GM23248 (cell line): ENCODE data around the gene FOSL2. TPM values are rescaled to one million over a fixed set of nuclear protein-coding genes. Genes with fewer than 3 reads are reported as not detected.

ENCODE experiments used
- DNase-seq: peaks from one replicate; pipeline ENCODE4 v3.0.0-alpha.2; 2015
- H2AFZ ChIP-seq: fragments of 200-600 bp; sonication (generic); 2 replicates; pipeline ENCODE4 v1.6.1; 2016; ENCODE audit warnings: antibody characterized with exemption
- H3F3A ChIP-seq: fragments of 200-600 bp; sonication (generic); 2 replicates; pipeline ENCODE4 v1.6.1; 2016; ENCODE audit warnings: mild to moderate bottlenecking, antibody characterized with exemption, mixed run types; ENCODE audit not compliant: insufficient read depth
- H3K27ac ChIP-seq: fragments of 200-600 bp; sonication (generic); 2 replicates; pipeline ENCODE4 v1.5.1; 2016; ENCODE audit warnings: mild to moderate bottlenecking
- H3K27me3 ChIP-seq: fragments of 200-600 bp; sonication (generic); replicated peaks from 2 replicates; pipeline ENCODE4 v1.6.1; 2016; ENCODE audit warnings: mild to moderate bottlenecking; ENCODE audit not compliant: insufficient read depth
- H3K36me3 ChIP-seq: fragments of 200-600 bp; sonication (generic); 2 replicates; pipeline ENCODE4 v1.6.1; 2016; ENCODE audit warnings: low read depth, mild to moderate bottlenecking
- H3K4me1 ChIP-seq: fragments of 200-600 bp; sonication (generic); 2 replicates; pipeline ENCODE4 v1.6.1; 2016; ENCODE audit warnings: mild to moderate bottlenecking; ENCODE audit not compliant: insufficient read depth
- H3K4me2 ChIP-seq: fragments of 200-600 bp; sonication (generic); one replicate; pipeline ENCODE4 v1.6.1; 2016; ENCODE audit warnings: mild to moderate bottlenecking; ENCODE audit not compliant: unreplicated experiment
- H3K4me3 ChIP-seq: fragments of 200-600 bp; sonication (generic); 2 replicates; pipeline ENCODE4 v1.5.1; 2016; ENCODE audit warnings: mild to moderate bottlenecking
- H3K79me2 ChIP-seq: fragments of 200-600 bp; sonication (generic); 2 replicates; pipeline ENCODE4 v1.6.1; 2016; ENCODE audit warnings: mild to moderate bottlenecking; ENCODE audit not compliant: insufficient read depth
- H3K9ac ChIP-seq: fragments of 200-600 bp; sonication (generic); 2 replicates; pipeline ENCODE4 v1.6.1; 2016; ENCODE audit warnings: mild to moderate bottlenecking
- H3K9me2 ChIP-seq: fragments of 200-600 bp; sonication (generic); 2 replicates; pipeline ENCODE4 v1.6.1; 2016; ENCODE audit warnings: mixed run types, mild to moderate bottlenecking, moderate library complexity; ENCODE audit not compliant: insufficient read depth
- H3K9me3 ChIP-seq: fragments of 200-600 bp; sonication (generic); one replicate; pipeline ENCODE4 v1.6.1; 2017; ENCODE audit warnings: low read depth
- H4K20me1 ChIP-seq: fragments of 200-600 bp; sonication (generic); 2 replicates; pipeline ENCODE4 v1.6.0; 2016; ENCODE audit not compliant: insufficient read depth
- EZH2 ChIP-seq: fragments of 200-600 bp; sonication (generic); IDR thresholded peaks from 2 replicates; pipeline ENCODE4 v1.6.1; 2018; ENCODE audit warnings: antibody characterized with exemption, mild to moderate bottlenecking; ENCODE audit not compliant: insufficient read depth, poor library complexity, severe bottlenecking
- EZH2phosphoT487 ChIP-seq: fragments of 200-600 bp; sonication (generic); IDR thresholded peaks from 2 replicates; pipeline ENCODE4 v1.6.1; 2018; ENCODE audit warnings: antibody characterized with exemption, moderate library complexity, mild to moderate bottlenecking, low read depth; ENCODE audit not compliant: insufficient read depth
- WGBS, 2 experiments: methylation state at CpG; one replicate each; pipeline ENCODE4 v1.1.6; 2015 to 2017; ENCODE audit warnings: low lambda C conversion rate in 2 of 2, low coverage in 1 of 2; ENCODE audit errors: missing lambda C conversion rate in 2 of 2; 5-methylcytosine and 5-hydroxymethylcytosine counted together
- in situ Hi-C: fragments of 300-500 bp; cut with MboI; formaldehyde crosslinking; loops from 2 replicates; pipeline ENCODE4 v1.15.0; 2020
- polyA plus RNA-seq: library from polyadenylated mRNA; unstranded; fragments of >200 nt; fragmentation: Nextera tagmentation; extraction: Ambion mirVana; gene quantifications from 2 replicates; pipeline ENCODE4 v1.2.1, GENCODE V29; 2016
- small RNA-seq: library from RNA; depleted of rRNA; stranded (forward); fragments of <200 nt; gene quantifications from one replicate; pipeline ENCODE3, GENCODE V24; 2014; ENCODE audit warnings: low read depth, low replicate concordance
- total RNA-seq: library from RNA; depleted of rRNA; stranded (reverse); fragments of >200 nt; shearing (Covaris generic); gene quantifications from 2 replicates; pipeline ENCODE4 v1.2.3, GENCODE V29; 2014; rRNA removed

The FOSL2 gene
- total and polyA plus RNA-seq, 2 experiments from 2014 or later: 42.4 to 78.0 TPM

DNA sequence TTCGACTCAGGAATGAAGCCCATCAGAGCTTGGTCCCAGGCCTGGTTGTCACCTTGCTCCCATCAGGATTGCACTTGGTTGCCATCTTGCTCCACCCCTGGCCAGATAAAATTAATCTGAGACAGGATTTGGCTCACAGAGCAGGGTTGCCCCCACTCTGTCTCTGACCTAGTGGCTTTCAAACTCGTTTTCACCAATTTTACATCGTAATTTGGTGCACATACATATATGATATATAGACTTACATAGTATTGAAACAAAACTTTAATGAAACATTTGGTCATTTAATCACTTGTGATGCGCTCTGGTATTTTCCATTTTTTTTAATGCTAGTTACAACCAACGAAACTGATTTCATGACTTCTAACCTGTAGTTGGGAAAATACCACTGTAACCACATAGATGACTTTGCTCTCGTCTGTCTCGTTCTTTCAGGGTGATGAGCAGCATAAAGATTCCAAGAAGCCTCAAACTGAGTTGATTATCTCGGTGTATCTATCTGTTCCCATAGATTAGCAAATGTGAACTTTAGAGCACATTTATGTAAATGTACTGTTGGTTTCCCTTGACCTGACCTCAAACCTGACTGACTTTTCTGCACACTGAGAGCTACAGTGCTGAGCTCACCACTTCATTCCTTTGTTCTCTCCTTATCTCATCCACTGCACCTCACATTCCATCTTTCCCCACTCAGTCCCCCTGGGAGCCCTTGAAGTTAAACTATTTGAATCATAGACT is 72.7 kb downstream of the FOSL2 start:
- Histone ChIP-seq H3K27me3 (no peaks in the 10 kb centered on the region), H4K20me1 (no peaks in the 10 kb centered on the region), H3K4me2 (no peak overlapping the region), H3K79me2 (no peaks in the 10 kb centered on the region), H3F3A (no peaks in the 10 kb centered on the region), H3K4me1 (peaks cover 5% of the 10 kb centered on the region), H3K9me2 (no peaks in the 10 kb centered on the region), H3K36me3 (no peaks in the 10 kb centered on the region), H3K9me3 (peaks cover 6% of the 10 kb centered on the region), H3K9ac (no peak overlapping the region), H3K27ac (no peak overlapping the region), H3K4me3 (no peak overlapping the region), H2AFZ (no peak overlapping the region)
- TF ChIP-seq EZH2phosphoT487 (no peak), EZH2 (no peak)
- in situ Hi-C loops: no loop called here
- WGBS, 2 experiments: 61% methylated on average over 8 of the region's 8 CpGs
- no peak for DNase-seq

Small RNAs within 50 kb of the gene (small RNA-seq; reads per million reads assigned to genes)
- gene AC104695.3: not detected
- not detected for gene SNRPGP7

Other genes with a start within 250 kb of the FOSL2 start
- gene PLB1, start 103.2 kb downstream of the FOSL2 start, total RNA-seq: 0.11 and 0.38 TPM in 2 replicates
- 0.25 and 0.44 TPM in 2 replicates for gene PLB1, start 103.2 kb downstream of the FOSL2 start, polyA plus RNA-seq